COR-L47 (cell line): ENCODE measurements around the gene PIGV.
"Not testable (repeated sequence)": the region's sequence is repeated elsewhere in the genome, so short reads cannot be mapped to it uniquely, and the experiment has no call there.

Source experiments
- DNase-seq: peaks from one replicate; lab custom pipeline; 2025; lab: John Stamatoyannopoulos, UW

The PIGV gene

DNA sequence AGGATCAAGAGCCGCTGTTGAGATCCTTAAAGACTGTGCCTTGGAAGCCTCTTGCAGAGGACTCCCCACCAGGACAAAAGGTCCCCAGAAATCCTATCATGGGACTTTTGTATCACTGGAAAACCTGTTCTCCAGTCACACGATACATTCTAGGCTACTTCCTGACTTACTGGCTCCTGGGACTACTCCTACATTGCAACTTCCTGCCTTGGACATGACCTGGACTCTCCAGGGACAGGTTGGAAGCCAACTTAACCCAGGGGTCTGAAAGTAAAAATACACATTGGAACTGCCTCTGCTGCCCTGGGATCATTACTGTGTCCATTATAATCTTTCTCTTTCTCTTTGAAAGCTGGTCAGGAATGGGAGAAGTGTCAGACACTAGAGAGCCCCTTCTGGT is 9.9 kb downstream of the PIGV start:
- DNase-seq = no peak

DNA sequence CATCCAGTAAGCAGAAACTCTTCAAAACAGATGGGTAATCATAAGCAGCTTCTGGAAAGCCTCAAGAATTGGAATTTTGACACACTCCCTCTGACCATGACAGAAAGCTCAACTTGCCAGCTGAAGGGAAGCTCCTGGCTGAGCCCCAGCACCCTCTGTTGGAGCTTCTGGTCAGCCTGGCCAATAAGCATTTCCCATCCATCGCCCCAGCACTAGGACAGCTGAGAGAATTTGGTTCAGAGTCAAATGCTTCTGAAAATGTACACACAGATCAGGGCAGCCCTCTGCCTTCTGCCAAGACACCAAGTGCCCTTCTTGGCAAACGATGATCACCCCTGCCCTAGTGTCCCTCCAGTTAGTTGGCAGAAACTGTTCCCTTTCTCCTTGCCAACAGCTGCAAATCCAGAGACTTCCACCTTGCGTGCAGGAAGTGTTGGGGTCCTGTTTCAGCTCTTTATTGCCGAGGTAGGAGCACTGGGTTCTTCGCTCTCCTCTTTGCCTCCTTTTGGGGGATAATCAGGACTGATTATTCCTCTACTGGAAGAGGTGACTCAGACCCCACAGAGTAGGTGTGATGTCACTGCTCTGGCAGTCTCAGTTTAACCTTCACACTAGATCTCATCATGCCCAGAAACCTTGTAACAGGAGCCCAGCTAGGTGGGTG is 11.9 kb downstream of the PIGV start:
- no peak for DNase-seq

DNA sequence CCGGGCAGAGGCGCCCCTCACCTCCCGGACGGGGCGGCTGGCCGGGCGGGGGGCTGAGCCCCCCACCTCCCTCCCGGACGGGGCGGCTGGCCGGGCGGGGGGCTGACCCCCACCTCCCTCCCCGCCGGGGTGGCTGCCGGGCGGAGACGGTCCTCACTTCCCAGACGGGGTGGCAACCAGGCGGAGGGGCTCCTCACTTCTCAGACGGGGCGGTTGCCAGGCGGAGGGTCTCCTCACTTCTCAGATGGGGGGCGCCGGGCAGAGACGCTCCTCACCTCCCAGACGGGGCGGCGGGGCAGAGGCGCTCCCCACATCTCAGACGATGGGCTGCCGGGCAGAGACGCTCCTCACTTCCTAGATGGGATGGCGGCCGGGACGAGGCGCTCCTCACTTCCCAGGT is 16.2 kb downstream of the PIGV start:
- DNase-seq = not testable (repeated sequence)

DNA sequence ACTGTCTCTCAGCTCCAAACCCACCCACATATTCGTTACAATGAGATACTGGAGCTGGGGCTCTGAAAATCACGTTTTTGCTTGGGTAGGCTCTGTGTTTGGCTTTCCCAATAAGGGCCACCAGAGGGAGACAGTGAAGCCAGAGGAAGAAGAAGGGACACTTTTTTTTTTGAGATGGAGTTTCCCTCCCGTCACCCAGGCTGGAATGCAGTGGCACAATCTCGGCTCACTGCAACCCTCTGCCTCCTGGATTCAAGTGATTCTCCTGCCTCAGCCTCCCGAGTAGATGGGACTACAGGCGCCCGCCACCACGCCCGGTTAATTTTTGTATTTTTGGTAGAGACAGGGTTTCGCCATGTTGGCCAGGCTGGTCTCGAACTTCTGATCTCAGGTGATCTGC is 22.4 kb downstream of the PIGV start:
- peak; percentile 54 for DNase-seq

DNA sequence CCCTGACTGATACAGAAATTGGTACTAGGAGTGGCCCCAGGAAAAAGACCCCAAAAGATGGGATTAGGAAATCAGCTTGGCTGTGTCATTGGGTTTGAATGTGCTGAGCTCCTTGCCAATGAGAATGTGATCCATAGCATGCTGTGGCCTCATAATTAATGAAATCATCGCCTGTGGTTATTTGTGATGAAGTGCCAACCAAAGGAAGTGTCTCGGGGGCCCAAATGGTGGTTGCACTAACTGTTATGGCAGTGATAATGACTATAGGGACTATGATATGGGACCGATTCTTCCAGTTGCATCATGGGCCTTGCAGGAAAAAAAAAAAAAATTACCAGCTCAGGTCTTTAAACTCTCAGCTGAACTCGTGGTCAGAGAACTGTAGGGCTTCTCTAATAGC is 23.3 kb downstream of the PIGV start:
- no peak for DNase-seq

DNA sequence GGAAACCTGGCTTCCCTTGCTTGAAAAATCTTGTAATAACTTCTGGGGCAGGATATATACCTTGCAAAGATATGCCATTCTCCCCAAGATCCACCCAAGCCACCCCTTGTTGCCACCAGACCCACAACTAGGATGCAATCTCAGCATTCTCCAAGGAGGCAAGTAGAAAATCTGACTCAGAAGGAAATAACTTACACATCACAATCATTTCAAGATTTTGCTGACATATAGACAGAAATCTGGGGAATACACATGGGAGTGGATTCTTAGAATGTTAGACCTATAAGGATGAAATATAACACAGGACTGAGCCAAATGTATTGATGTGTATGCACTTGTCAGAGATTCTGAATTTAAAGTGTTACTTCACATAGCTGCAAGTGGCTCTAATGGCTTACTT is 24.0 kb downstream of the PIGV start:
- DNase-seq = no peak

DNA sequence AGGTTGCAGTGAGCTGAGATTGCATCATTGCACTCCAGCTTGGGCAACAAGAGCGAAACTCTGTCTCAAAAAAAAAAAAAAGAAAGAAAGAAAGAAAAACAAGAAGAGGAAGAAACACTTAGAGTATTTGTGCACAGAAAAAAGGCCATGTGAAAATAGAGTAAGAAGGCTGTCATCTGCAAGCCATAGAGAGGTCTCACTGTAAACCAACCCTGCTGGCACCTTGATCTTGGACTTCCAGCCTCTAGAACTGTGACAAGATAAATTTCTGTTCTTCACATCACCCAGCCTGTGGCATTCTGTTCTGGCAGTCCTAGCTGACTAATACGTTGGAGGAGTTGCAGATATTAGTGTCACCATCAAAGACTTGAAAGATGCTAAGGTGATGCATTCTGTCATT is 26.6 kb downstream of the PIGV start:
- no peak for DNase-seq

DNA sequence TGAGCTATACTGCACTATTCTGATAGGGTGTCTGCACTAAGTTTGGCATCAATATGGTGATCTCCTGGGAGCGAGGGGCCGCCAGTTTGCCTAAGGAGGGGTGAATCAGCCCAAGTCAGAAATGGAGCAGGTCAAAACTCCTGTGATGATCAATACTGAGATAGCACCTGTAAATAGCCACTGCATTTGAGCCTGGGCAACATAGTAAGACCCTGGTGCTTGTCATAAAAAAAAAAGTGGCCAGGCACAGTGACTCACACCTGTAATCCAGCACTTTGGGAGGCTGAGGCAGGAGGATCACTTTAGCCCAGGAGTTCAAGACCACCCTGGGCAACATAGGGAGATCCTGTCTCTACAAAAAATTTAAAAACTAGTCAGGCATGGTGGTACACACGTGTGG is 27.1 kb downstream of the PIGV start:
- no peak for DNase-seq

DNA sequence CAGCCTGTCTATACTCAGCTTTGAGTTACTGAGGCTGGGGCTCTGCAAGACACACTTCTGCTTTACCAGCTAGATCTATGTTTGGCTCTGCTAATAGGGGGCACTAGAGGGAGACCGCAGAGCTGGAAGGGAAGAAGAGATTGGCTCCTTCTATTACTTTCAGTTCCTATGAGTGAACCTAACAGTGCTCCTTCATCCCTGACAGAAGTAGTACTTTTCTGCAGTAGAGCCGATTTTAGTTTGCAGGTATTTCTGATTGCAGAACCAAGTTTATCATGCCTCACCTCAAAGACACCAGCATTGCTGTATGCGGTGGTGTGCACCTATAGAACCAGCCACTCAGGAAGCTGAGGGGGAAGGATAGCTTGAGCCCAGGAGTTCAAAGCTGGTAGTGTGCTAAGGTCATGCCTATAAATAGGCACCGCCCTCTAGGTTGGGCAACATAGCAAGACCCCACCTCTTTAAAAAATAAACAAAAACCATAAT is 33.1 kb downstream of the PIGV start:
- DNase-seq = no peak

DNA sequence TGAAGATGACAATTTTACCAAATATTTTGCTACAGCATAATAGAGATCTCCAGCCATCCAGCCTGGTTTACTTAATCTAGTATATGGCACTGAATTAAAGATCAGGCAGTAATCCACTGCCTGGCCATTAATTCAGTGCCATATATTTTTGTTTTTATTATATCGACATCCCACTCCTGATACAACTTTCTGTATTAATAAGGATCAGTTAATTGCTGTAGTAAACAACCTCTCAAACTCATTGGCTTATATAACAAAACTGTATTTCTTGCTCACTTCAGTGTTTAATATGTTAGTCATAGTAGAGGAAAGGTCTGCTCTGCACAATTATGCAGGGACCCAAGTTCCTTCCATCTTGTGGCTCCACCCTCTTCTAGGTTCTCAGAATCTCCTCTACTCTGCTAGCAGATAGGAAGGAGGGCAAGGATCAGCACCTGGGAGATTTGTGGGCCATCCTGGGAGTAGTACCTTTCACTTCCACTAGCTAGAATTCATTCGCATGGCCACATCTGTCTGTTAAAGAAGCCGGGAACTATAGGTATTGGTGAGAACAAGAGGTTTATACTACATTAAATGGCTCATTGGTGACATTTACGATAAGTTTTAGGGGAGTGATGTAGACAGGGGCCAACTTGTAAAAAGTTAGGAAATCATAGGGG is 35.1 kb downstream of the PIGV start:
- no peak for DNase-seq

DNA sequence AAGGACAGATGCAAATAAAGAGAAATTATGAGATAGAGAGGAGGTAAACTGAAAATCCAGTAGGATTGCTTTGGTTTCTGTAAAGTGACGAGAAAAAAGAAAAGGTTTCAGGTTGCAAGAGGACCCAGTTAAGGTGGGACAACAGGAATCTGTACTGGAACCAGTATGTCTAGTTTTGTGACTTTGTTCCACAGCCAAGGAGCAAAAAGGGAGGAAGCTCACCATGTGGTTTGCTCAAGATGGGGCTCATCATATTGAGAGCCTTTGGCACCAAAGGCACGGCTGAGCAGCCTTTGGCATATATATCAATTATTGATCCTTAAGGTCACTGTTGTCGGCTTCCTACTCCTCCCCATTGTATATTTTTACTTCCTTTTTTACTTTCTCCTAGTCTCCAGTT is 37.0 kb downstream of the PIGV start:
- DNase-seq = no peak

DNA sequence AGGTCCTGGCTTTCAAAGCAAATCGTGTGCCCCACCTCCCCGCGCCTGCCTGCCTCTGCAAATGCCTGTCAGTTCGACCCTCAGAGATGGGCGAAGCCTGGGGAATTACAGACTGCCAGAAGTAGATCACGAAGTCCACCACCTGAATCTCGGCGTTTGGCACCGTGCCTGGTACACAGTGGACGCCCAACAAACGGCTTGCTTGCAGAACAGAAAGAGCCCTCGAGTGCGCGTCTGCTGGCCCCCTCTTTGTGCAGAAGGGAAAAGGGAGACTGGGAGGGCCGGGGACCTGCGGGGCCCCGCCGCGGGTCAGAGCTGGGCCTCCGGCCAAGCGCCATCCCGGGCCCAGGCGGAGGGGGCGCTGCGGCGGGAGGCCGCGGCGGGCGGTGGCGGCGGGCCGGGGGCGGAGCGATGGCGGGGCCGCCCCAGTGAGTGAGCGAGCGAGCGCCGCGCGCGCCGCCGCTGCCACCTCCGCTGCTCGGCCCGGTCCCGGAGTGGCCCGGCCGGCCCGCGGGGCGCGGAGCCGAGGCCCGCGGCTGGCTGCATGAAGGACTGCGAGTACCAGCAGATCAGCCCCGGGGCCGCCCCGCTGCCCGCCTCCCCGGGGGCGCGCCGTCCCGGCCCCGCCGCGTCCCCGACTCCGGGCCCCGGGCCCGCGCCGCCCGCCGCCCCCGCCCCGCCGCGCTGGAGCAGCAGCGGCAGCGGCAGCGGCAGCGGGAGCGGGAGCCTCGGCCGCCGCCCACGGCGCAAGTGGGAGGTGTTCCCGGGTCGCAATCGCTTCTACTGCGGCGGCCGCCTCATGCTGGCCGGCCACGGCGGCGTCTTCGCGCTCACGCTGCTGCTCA is 38.7 kb downstream of the PIGV start, which contains the start of gene ZDHHC18:
Gene ZDHHC18 (plus strand): TSS at position 428 of the 845 bp plus-strand sequence. CDS start 117 bp downstream, at position 545.
- peak; percentile 61 for DNase-seq

DNA sequence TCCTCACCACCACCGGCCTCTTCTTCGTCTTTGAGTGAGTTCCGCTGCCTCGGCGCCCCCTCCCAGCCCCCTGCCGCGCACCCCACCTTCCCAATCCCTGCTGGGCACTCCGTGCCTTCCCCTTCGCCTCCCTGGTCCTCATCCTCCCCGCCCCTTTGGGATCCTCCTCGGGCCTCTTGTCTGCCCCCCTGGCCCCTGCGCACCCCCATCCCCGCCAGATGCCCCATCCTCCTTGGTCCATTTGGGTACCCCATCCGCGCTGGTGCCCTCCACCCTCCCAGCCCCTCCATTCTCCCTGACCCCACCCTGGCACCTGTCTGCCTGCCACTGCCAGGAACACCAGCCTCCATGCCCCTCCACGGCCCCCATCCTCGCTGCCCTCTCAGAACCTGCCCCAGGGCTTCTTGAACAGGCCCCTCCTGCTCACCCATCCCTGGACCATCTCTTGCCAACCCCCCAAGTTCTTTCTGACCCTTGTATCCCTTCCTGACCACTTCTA is 39.4 kb downstream of the PIGV start:
- no peak for DNase-seq

DNA sequence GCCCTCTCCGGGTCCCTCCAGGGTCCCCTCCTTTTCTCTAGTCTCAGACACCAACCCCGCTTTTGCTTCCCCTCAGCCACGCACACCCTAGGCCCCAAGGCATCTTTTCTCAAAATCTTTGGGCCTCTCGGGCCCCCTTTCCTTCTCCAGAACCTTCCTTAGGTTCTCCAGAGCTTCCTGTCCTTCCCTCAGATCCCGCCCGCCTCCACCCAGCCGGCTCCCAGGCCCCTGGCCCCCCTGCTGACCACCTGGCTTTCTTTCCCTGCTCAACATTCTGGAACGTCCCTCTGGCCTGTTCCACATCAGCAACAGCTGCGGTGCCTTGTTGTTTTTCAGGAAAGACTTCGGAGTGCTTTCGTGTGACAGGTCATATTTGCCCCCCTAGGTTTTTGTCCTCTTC is 39.9 kb downstream of the PIGV start:
- no peak for DNase-seq

DNA sequence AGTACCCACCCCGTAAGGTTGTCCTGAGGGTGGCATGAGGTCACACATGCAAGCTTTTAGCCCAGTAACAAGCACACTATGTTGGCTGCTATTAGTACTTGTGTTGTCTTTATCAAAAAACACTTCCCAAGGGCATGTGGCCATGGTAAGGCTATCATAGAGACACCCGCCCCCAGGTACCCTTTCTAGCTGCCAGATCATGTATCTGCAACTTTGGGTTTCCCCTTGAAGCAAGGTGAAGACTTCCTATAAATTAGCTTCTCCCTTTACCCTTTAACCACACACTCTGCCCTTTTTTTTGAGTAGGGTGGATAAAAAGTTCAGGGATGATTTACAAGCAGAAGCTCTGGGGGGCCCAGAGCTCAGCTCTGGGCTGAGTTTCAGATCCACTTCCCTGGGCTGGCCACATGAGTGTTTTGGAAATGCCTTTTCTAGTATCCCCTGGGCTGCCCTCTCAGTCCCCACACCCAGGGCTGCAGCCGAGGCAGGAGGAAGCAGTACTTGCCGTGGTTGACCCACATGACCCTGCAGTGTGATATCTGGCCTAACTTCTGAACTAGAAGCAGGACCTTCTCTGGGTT is 40.8 kb downstream of the PIGV start:
- DNase-seq = no peak

DNA sequence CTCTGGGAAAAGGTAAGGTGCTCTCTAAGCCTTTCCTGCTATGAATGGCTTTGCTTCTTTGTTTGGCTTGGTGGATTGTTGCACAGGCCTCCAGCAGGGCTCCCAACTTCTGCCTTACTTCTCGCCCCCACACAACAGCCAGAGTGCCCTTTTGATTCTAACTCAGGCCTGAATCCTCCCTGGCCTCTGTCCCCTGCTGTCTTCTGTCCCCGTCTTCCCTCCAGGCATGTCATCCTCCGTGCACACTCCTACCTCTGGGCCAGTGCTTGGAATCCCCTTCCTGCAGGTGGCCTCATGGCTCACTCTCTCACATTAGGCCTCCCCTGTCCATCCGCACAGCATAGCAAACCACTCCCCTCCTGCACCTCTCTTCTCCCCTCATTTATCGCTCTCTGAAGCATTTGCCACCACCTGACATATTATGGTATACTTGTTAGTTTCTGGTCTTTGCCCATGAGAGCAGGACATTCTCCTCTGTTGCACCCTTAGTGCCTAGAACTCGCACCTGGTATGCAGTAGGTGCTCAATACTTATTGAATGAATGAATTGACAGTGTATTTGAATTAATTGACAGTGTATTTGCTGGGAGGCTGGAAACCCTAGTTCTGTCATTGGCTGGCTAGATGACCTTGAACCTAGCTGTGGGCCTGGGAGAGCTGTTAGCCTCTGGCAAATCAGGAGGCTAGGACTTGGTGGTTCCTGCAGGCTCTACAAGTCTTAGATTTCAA is 41.6 kb downstream of the PIGV start:
- DNase-seq = no peak

DNA sequence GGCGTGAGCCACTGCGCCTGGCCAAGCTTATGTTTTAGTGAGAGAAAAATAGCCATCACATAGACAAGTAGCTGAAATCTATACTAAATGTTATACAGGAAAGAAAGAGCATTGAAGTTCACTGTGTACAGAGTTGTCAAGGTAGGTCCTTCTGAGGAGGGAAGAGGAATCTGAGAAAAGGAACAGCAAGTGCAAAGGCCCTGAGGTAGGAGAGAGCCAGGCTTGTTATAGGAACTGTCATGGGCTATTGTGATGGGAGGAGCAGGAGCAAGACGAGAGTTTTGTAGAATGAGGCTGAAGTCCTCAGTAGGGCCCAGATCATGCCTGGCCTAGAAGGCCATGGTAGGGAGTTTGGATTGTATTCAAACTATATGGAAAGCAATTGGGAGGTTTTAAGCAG is 43.3 kb downstream of the PIGV start:
- DNase-seq = no peak

DNA sequence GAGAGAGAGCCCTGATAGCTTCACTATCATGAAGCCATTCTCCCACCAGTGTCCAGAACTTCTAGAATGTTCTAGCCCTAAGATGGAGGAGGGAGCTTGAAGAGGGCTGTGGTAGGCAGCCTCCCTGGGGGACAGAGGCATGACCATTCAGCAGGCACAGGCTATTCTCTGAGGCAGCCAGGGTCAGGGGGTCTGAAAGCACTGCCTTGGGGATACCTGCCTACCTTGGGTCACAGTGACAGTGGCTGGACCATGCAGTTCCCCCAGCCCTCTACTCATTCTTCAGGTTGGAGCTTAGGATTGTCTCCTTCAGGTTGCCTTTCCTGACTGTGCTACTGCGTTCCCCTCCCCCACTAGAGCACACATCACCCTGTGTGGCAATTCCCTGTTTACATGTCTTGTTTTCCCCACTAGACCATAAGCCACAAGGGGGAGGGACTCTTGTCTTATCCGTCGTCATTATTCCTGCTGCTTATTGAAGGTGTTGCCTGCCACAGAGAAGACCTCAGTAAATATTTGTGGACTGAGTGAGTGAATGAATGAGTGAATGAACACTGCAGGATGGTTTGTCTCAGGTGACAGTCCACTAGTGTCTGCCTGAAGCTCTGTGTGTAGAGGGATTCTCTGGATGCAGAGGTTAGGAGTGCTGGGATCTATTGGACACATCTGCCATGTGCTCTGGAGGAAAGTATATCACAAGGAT is 43.9 kb downstream of the PIGV start:
- DNase-seq = no peak

DNA sequence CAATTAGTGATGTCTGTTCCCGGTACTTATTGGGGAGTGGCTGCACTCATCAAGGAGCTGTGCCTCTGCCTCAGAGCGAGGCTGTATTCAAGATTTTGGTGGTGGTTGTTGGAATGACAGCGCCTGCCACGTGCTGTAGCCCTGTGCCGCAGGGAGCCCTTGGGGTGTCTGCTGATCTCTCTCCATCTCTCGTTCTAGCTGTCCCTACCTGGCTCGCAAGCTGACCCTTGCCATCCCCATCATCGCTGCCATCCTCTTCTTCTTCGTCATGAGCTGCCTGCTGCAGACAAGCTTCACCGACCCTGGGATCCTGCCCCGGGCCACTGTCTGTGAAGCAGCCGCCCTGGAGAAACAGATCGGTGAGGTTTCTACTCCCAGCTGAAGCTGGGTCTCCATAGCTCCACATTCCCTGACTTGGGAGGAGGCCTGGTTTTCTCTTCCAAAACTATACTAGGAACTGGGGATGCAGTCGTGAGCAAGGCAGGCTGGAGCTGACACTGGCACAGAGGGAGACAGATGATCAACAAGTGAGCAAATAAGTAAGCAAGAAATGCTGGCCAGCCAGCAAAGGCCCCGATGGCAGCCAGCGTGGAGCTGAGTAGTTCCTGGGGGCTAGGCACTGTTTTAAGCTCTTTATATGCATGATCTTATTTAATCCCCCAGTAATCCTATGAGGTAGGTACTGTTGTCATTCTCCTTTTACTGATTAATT is 44.7 kb downstream of the PIGV start:
- DNase-seq = no peak
